K562 (cell line): ENCODE results near the gene USF2. TPM values are rescaled to one million over a fixed set of nuclear protein-coding genes. Genes with fewer than 3 reads are reported as not detected.
A peak's percentile ranks its signal among the peaks of the same experiment; 100 is the strongest.

Experiments used
- EGR1 ChIP-seq: fragments of 450-650 bp; conservative IDR thresholded peaks from 2 replicates; pipeline ENCODE4 v1.6.1; 2017; ENCODE audit warnings: mild to moderate bottlenecking
- ELF4 ChIP-seq: fragments of 450-650 bp; formaldehyde crosslinking; IDR thresholded peaks from 2 replicates; pipeline ENCODE4 v1.4.0; 2022; ENCODE audit warnings: missing genetic modification characterization
- HDAC1 ChIP-seq, 2 experiments: fragments of 450-650 bp; IDR thresholded peaks; 2 replicates each; pipeline ENCODE4 v1.6.1; 2016 to 2017; ENCODE audit warnings: inconsistent platforms in 1 of 2, mild to moderate bottlenecking in 1 of 2, moderate library complexity in 1 of 2
- HDAC6 ChIP-seq: IDR thresholded peaks from 2 replicates; pipeline ENCODE4 v1.6.1; 2012; ENCODE audit warnings: low read depth, mild to moderate bottlenecking, control low read depth, inconsistent platforms, low read length, moderate library complexity
- HLTF ChIP-seq: fragments of 450-650 bp; IDR thresholded peaks from 2 replicates; pipeline ENCODE4 v1.6.1; 2016
- ILF3 ChIP-seq: fragments of 450-650 bp; IDR thresholded peaks from 2 replicates; pipeline ENCODE4 v1.6.1; 2018; ENCODE audit warnings: antibody characterized with exemption, mild to moderate bottlenecking, moderate library complexity, borderline replicate concordance
- MAFG ChIP-seq: fragments of 450-650 bp; conservative IDR thresholded peaks from 2 replicates; pipeline ENCODE4 v1.6.1; 2016; ENCODE audit warnings: missing genetic modification characterization, missing compliant biosample characterization
- NKRF ChIP-seq: fragments of 450-650 bp; IDR thresholded peaks from 2 replicates; pipeline ENCODE4 v1.6.1; 2016; ENCODE audit warnings: borderline replicate concordance
- PBX2 ChIP-seq, 2 experiments: IDR thresholded peaks in 1 of 2; conservative IDR thresholded peaks in 1 of 2; 2 replicates each; pipeline ENCODE4 v1.6.1; 2016; ENCODE audit warnings: low read depth in 2 of 2, mild to moderate bottlenecking in 1 of 2, missing compliant biosample characterization in 1 of 2, missing genetic modification characterization in 1 of 2, moderate library complexity in 1 of 2
- RBM25 ChIP-seq: fragments of 200-400 bp; formaldehyde crosslinking; IDR thresholded peaks from 2 replicates; pipeline ENCODE4 v1.6.1; 2018; ENCODE audit warnings: low read length, low read depth, moderate library complexity; ENCODE audit not compliant: severe bottlenecking
- SMARCA5 ChIP-seq: fragments of 450-650 bp; IDR thresholded peaks from 2 replicates; pipeline ENCODE4 v1.6.1; 2016
- TBL1XR1 ChIP-seq, 2 experiments: IDR thresholded peaks; 2 replicates each; pipeline ENCODE4 v1.6.1; 2012; ENCODE audit warnings: improper control_type of control experiment in 2 of 2, low read length in 2 of 2, mild to moderate bottlenecking in 1 of 2
- TCF15 ChIP-seq: fragments of 250-450 bp; sonication (Bioruptor Pico); IDR thresholded peaks from 2 replicates; pipeline ENCODE4 v1.8.0; 2022; ENCODE audit warnings: moderate library complexity, mild to moderate bottlenecking, inconsistent platforms
- TCFL5 ChIP-seq: fragments of 250-450 bp; sonication (Bioruptor Pico); conservative IDR thresholded peaks from 2 replicates; pipeline ENCODE4 v1.6.1; 2021; ENCODE audit warnings: mild to moderate bottlenecking, moderate library complexity, matching md5 sums
- TGIF2 ChIP-seq: sonication (generic); formaldehyde crosslinking; IDR thresholded peaks from 2 replicates; pipeline ENCODE4 v1.8.1; 2022; ENCODE audit warnings: mild to moderate bottlenecking, missing genetic modification reagents, moderate library complexity
- ZNF217 ChIP-seq: sonication (generic); formaldehyde crosslinking; IDR thresholded peaks from 2 replicates; pipeline ENCODE4 v1.8.0; 2022; ENCODE audit warnings: mild to moderate bottlenecking, missing genetic modification reagents
- ZNF398 ChIP-seq: fragments of 250-450 bp; sonication (Bioruptor Pico); IDR thresholded peaks from 2 replicates; pipeline ENCODE4 v1.8.0; 2021; ENCODE audit warnings: moderate library complexity, mild to moderate bottlenecking, inconsistent platforms
- ZNF449 ChIP-seq: fragments of 250-450 bp; sonication (Bioruptor Pico); IDR thresholded peaks from 2 replicates; pipeline ENCODE4 v1.8.0; 2022; ENCODE audit warnings: moderate library complexity, mild to moderate bottlenecking, inconsistent platforms
- ZNF780A ChIP-seq: fragments of 250-450 bp; sonication (Bioruptor Pico); IDR thresholded peaks from 2 replicates; pipeline ENCODE4 v1.5.0; 2021; ENCODE audit warnings: mild to moderate bottlenecking
- polyA plus RNA-seq, 8 experiments: library from polyadenylated mRNA; depleted of rRNA in 4 of 8; stranded (reverse) in 5 of 8; unstranded in 3 of 8; fragments of >200 nt; fragmentation: Nextera tagmentation in 2 of 8; fragmentation: Illumina TruSeq in 1 of 8; extraction: Ambion mirVana in 2 of 8; extraction: Trizol in 1 of 8; gene quantifications; 2 replicates each; pipeline versions ENCODE4 v1.2.1 to v1.2.3, GENCODE V29; 2011 to 2014; ENCODE audit warnings: inconsistent platforms in 1 of 8, missing spikeins in 1 of 8
- total RNA-seq, 7 experiments: library from RNA; depleted of rRNA in 6 of 7; stranded (reverse); fragments of >200 nt in 6 of 7; fragmentation: Illumina TruSeq in 2 of 7; extraction: Trizol in 2 of 7; gene quantifications; 2 replicates each; pipeline versions ENCODE4 v1.2.1 to v1.2.3, GENCODE V29; 2011 to 2021; ENCODE audit warnings: low replicate concordance in 1 of 7

The USF2 gene
- total and polyA plus RNA-seq, 9 of the 15 experiments (the other 6 are each of a cell fraction or from before 2014, with no cell fraction given) = 0.27 to 93.7 (median 58.4) TPM

GRCh38 chr19:35296644-35297514 is 28.1 kb downstream of the USF2 start (continued):
- TF ChIP-seq ZNF217 (CRISPR knock-in tag) (no peak), HLTF (0 out of 2 replicates have a peak, but pooled peaks have one; percentile 36), RBM25 (no peak), PBX2 (CRISPR knock-in tag; IDR thresholded peaks at IDR 0.05; ENCODE audit: low read depth) (no peak), PBX2 (tag; conservative IDR thresholded peaks at IDR 0.05; ENCODE audit: low read depth) (no peak), ILF3 (no peak), TBL1XR1 (IDR thresholded peaks at IDR 0.05; ENCODE audit: low read length in 2 of 2) (no peak), EGR1 (no peak), TGIF2 (CRISPR knock-in tag) (no peak), MAFG (tag) (no peak), ZNF398 (CRISPR knock-in tag) (no peak), NKRF (peak; percentile 33; the same call in 1 of the 2 replicates), ZNF780A (no peak), HDAC6 (0 out of 2 replicates have a peak, but pooled peaks have one; percentile 33), SMARCA5 (0 out of 2 replicates have a peak, but pooled peaks have one; percentile 15), TCF15 (CRISPR knock-in tag) (no peak), HDAC1 (IDR thresholded peaks at IDR 0.05) (peak in 1 of 2 experiments; percentile 55; a peak in 2 of 4 replicates), TCFL5 (no peak), ZNF449 (CRISPR knock-in tag) (no peak), ELF4 (CRISPR knock-in tag) (no peak)
